ENCODE data around the gene AP2B1.

The AP2B1 gene

DNA sequence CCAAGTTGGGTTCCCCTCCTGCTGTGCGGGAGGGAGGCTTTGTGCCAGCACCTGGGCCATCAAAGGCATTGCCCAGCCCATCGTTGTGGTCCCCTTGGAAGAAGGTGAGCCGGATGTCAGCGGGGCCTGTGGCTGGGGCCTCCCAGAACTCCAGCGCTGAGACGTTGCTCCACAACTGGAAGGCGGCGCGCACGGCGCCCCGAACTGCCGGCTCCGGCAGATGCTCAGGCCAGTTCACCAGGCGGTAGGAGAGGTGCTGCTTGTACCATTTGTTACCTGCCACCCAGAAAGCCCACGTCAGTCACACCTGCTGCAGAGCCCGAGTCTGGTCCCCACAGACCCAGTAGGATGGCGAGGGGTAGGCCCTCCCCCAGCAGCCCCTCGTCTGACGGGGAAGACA lies 186.0 kb downstream of the AP2B1 start:
- DNase-seq (ENCODE audit: low read depth in 2 of 2): no peak

DNA sequence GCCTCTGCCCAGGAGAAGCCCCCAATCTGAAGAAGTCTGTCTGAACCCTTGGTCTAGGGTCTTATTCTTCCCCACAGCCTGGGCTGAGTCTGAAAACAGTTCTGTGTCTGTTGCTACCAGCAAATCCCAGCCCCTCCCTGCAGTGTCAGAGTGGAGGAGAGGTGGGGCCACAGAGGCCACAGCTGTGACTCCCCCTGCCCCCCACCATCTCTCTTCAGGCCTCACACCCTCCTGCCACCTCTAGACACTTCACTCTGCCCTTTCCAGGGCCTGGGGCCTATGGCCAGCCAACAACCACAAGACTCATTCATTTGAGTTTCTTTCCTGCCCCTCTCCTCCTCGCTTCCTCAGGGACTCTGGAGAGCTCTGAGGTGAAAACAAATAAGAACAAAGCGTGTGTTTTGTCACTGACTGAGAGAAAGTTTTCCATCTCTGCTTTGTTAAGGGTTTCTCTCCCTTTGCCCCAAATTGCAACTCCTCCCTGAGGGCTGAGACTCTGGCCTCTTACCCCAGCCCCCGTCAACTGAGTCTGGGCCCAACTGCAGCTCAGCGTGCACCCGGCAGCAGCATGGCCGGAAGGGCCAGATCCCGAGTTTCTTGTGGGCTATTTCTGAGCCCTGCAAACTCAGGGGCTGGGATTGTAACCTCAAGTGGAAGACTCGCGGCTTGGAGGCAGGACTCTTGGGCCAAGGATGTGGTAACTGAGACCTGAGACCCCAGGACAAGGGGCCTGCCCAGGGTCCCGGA lies 186.7 kb downstream of the AP2B1 start:
- no peak for DNase-seq (ENCODE audit: low read depth in 2 of 2)

DNA sequence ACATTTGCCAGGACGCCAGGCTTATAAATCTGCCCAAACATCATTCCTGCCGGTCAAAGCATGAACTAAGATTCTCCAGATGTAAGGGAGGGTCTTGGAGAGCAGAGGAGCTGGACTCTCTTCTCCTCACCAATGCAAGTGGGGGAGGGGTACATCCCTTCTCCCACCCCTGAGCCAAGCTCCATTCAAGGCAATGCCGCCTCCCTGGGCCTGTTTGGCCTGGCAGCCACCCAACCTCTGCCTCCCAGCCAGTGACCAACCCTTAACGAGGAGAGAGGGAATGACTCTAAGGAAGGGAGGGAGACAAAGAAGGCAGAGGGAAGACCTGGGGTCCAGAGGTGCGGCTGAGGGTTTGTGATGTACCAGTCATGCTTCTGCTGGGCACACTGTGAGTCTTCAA lies 187.4 kb downstream of the AP2B1 start:
- no peak for DNase-seq (ENCODE audit: low read depth in 2 of 2)

DNA sequence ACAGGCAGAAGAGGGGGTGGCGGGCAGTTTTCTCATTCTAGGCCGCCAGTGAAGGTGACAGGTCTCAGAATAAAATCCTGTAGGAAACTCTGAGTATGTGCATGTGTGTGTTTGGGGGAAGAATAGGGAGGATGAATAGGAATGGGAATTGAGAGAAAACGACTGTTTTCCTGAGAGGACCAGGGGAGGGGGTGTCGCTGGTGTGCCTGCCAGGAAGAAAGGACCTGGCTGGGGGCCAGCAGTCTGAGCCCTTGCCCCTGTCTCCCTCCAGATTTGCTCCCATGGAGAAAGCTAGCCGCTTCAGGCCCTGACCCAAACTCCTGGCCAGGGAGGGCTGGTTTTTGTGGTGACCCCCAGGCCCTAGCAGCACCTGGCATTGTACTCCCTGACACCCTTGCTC lies 187.9 kb downstream of the AP2B1 start:
- no peak for DNase-seq (ENCODE audit: low read depth in 2 of 2)

DNA sequence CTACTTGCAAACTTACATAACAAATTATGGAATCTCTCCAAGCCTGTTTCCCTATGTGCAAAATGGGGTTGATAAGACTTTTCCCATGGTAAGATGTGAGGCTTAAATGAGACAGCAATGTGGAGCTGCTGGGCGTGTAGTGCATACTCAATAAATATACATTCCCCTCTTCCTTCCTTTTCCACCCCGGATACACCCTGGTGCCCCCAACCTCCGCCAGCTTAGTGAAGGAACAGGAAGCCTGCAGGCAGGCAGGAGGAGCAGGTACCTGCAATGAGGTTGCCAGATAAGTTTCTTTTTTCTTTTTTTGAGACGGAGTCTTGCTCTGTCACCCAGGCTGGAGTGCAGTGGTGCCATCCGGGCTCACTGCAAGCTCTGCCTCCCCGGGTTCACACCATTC lies 188.5 kb downstream of the AP2B1 start:
- DNase-seq (ENCODE audit: low read depth in 2 of 2): no peak

All from stimulated activated CD8-positive, alpha-beta memory T cell treated with anti-CD3 and anti-CD28 coated beads, Interleukin-7, amount 100 ng/mL, for 4 hours (primary cell).